GM21367 (cell line): ENCODE results near the gene AGPS.
"Not testable (repeated sequence)": the region's sequence is repeated elsewhere in the genome, so short reads cannot be mapped to it uniquely, and the experiment has no call there.

Experiments
- ATAC-seq: cut with Tn5 transposase; IDR thresholded peaks from one replicate; pipeline ENCODE4 v1.9.1; 2021; ENCODE audit not compliant: unreplicated experiment

Gene AGPS

DNA sequence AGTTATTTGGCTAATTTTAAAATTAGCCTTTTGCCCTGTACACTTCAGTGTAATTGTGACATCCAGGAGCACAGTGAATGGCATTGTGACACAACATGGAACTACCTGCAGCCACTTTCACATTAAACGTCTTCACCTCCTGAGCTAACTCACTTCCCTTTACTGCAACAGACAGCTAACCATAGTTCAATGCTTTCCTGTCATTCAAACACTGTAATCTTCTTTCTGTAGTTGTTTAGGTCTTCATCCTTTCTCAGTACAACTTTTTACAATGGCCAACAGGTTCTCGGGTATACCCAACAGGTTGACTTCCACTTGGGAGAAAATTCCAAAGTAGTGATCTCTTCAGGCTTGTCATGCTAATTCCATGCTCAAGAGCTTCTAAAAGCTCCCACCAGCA is 8.6 kb upstream of the AGPS start:
- no peak for ATAC-seq

DNA sequence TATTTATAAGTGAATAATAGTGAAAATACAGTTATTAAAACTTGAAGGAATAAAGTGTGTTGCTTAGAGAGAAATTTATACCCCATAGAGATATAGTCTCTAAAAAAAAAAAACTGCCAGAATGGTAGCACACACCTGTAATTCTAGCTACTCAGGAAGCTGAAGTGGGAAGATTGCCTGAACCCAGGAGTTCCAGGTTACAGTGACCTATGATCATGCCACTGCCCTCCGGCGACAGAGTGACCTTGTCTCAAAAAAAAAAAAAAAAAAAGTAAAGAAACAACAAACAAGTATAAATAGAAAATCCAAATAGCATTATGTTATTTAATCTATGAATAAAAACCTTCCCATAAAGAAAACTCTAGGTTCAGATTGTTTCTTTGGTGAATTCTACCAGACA is 7.4 kb upstream of the AGPS start:
- no peak for ATAC-seq

DNA sequence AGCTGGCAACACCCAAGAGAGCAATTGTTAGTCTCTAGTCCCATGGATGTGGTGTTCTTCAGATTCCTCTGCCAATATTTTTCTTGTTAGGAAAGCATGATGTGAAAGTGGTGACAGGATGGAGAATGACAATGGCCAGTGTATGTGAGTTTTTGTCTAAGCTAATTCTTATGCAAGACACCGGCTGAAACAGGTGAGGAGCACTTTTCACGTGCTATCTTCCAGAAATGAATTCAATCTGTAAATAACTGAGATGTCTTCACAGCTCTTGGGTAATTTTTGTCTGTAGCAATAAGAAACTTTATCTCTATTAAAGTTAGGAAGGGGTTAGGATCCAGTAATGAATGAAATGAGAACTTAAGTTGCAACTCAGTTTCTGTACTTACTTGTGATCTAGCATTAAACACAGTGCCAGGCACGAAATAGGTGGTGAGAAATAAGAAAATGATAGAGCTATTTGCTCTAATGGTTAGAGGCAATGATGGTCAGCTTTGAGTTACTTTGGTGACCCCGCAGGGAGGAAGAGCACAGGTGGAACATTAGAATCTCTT is 676 bp upstream of the AGPS start:
- ATAC-seq: no peak

DNA sequence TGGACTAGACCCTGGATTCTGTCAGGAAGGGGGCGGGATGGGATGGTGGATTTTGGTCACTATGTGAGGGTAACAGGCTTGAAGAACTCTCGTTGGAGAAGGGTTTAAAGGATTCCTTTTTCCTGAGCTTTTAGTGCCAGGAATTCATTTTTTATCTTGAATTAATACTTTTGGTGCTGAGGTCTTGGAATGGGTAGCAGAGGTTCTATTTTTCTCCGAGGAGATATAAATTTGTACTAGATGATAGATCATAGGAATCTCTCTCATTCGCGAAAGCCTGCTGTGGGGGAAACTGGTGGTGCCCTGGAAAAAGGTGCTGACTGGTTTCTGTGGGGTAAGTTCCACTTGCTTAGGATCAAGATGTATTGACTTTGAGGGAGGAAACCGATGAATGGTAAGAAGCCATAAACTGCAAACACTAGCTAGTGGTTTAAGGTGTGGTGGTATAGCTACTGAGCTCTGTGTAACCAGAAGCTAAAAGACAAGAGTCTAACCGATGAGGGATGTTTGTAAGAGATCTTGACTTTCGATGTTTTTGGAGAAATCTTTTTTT is 706 bp downstream of the AGPS start:
- ATAC-seq: no peak

DNA sequence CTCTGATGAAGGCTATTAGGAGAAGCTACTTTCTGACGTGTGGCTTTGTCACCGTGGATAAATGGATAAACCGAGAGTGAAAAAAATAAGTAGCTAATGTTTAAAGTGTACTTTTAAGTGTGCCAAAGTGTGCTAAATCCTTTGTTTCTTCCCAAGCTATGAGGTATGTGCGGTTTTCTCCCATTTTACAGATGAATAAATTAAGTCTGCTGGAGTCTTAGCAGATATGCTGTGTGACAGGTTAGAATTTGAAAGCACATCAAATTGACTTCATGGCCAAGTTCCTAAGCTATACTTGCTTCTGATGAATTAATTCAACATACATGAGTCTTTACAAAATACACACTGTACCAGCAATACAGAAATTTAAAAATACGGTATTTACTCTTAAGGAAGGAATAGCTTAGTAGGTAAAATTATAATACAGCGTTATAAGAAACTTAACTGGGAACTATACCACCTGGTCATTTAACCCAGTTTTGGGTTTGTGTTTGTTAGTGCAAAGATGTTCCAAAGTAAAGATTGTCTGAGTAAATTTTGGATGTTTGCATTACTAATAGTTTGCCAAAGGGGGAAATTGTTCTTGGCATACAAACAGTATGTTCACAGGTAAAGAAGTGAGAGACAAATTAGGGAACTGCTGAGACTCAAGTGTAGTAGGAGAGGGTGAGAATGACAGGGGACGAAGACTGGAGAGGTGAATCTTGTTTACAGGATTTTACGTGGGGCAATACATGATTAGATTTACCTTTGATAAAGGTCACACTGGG is 1.4 kb downstream of the AGPS start:
- ATAC-seq: no peak

DNA sequence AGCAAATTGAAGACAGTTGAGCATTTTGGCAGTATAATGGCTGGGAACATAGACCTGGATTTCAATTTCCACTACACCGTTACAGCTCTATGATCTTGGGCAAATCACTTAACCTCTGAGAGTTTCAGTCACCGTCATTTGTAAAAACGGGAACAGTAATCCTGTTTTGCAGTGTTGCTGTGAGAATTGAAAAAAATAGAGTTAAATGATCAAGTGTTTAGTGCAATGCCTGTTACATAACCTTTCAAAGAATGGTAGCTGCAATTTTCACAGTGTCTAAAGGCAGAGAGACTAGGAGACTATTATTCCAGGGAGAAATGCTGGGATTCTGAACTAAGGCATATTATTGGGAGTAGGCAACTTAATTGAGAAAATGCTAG is 2.0 kb downstream of the AGPS start:
- no peak for ATAC-seq

DNA sequence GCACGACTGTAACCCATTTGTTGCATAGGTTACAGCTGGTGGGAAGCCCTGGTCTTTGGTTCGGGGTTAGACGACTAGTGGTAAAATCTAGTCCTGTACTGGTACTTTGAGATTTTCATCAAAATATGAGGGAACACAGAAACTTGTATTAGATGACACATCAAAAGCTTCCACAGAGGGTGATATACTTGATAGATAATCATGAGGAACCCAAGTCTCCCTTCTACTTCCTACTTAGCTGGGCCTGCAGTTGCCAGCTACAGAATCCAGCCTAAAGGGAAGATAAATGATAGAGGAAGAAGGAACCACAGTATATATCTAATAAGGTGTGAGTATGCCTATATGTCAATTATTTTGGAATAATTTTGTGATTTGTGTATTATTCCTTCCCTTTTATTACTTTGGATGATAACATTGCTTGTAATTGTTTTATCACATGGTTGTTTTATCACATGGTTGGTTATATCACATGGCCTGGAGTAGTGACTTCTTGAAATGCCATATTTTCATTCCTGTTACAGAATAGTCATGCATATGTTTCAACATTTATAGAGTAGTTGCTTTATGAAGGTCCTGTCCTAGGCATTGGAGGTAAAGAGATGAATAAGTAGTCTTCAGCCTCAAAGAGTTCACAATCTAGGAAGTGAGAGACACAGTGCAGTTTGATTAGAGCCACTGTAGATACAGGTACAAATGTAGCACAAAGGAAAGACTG is 2.9 kb downstream of the AGPS start:
- no peak for ATAC-seq

DNA sequence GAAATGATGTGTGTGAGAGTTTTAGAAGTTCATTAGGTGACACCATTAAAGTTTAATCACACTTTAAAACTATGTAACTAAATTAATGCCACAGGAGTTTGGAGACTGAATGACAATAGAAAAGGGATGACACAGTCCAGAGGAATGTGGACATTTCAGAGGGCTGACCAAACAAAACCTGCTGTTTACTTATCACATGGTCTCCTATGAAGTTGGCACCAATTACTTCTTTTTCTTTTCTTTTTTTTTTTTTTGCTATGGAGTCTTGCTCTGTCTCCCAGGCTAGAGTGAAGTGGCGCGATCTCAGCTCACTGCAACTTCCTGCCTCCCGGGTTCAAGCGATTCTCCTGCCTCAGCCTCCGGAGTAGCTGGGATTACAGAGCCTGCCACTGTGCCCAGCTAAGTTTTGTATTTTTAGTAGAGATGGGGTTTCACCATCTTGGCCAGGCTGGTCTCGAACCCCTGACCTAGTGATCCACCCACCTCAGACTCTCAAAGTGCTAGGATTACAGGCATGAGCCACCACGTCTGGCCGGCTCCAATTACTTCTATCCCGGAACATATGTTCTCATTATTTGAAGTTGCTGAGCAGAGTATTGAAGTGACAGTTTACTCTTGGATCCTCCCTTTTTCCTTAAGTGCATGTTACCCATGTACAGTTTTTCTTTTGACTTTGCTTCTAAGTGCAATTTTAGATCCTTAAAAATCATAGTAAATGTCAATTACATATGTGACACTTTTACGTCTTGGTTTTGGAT is 4.3 kb downstream of the AGPS start:
- no peak for ATAC-seq

DNA sequence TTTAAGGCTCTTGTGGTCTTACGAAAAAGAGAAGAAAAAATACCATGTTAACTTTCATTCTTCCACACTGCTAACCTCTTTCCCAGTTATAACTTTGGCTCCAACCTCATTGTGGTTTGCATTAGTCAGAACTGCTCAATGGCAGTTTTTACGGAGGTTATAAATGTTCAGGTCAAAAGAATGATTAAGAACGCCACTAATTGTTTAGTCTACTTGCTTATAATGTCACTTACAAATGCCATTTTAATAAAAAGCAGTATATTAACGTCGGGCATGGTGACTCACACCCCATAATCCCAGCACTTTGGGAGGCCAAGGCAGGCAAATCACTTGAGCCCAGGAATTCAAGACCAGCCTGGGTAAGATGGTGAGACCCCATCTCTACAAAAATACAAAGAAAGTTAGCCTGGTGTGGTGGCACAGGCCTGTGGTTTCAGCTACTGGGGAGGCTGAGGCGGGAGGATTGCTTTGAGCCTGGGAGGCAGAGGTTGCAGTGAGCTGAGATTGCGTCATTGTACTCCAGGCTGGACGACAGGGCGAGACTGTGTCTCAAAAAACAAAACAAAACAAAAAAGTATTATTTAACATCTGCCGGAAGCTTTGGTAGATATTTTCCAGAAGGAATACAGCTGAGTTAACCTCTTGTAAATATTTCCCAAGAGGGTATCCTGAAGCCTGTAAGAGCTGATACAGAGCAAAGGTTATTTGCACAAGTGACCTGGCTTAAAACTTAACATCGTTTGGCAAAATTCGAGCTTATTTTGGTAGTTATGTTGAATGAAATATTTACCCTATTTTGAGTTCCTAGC is 5.1 kb downstream of the AGPS start:
- no peak for ATAC-seq

DNA sequence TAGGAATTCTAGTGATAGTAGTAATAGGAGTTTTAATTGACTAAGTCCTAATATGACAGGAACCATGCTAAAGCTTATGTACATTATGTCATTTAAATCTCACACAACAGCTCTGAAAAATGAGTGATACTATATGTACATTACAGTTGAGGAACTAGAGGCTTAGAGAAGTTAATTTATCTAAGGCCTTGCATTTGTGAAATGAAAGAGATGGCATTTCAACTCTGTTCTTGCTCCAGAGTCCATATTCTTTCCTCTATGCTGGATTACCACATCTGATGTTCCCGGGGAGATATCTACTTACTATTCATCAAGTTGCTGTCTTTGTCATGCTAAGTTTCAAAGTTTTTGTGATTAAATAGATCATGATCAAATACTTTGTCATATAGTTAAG is 5.7 kb downstream of the AGPS start:
- no peak for ATAC-seq

DNA sequence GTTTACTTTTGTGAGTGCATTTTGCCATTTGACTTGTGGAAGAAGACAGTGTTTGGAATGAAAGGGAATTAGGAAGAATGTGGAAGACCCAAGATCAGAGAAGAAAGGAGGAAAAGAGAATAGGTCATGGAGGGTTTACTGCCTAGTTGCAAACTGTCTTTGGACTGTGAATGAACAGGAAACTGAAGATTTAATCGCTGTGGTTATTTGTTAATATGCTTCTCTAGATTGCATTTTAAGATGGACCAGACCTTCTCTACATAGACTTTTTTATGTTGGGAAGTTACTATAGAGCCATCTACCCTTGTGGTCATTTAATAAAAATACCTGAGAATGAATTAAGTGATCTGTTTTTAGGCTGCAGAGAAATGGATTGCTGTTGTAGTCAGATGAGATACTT is 6.2 kb downstream of the AGPS start:
- ATAC-seq: no peak

DNA sequence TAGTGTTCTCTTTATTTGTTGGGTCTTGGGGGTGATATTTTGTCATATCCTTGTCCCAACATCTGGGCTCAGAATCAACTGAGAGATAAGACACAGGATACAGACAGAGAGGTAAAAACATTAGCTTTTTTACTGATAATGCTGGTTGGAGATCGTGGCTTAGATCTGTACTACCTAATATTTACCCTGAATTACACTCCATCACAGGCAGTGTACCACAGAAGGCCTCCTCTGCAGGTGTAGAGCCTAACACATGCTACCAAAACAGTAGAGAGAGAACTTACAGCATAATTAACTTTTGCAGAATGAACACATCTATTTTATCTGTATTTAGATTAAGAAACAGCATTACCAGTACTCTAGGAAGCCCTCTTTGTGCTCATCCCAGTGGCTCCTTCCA is 6.8 kb downstream of the AGPS start:
- ATAC-seq: no peak

DNA sequence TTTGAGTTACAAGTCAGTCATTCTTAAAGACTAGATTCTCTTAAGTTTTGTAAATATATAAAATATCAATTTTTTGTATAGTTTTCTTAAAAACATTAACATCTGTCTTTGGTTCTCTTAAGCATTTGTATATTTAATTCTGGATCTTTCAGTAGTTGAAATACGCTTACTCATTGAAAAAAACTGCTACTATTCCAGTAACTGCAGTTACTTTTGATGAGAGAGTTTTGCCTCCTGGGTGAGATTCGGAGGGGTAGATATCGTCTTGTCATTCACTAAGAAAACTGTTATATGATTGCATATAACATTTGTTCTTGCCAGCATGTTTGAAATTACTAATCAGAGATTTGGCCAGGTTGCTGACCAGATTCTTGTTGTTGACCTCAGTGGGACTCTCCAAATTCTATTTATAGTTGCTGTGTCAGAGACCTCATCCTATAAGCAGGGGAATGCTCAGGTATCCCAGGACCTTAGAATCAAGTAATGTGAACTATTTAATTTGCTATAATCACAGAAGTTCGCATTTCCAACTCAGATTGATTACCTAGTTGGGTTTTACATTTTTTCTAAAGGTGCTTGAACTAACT is 7.9 kb downstream of the AGPS start:
- no peak for ATAC-seq

DNA sequence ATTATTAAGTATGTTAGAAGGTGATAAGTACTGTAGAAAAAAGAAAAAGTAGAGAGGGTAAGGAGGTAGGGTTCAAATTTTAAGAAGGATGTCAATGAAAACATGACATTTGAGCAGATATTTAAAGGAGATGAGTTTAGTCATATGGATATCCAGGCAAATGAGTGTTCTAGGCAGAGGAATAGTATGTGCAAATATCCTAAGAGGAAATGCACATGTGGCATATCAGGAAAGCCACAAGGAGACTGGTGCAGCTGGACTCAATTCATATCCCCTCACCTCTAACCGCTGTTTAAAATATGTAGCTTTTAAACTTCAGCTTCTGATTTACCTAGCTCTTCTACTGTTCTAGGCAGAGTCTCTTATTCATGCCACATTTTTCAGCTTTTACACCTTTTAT is 9.5 kb downstream of the AGPS start:
- ATAC-seq: no peak

DNA sequence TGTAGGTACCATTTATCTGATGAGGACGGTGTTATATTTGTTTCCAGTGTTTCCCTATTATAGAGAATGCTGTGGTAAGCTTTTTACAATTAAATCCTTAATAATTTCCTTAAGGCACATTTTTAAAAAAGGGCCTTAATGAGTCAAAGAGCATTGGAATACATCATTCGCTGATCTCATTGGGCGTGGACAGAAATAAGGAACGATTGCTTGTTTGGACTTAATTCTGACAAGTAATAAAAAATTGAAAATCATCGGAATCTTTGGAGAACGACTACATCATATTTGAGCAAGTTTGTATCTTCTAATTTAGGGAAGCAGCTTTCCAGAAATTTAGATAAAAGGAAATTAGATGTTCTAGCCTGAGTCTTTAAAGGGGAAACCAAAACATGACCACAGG is 11.3 kb downstream of the AGPS start:
- no peak for ATAC-seq

DNA sequence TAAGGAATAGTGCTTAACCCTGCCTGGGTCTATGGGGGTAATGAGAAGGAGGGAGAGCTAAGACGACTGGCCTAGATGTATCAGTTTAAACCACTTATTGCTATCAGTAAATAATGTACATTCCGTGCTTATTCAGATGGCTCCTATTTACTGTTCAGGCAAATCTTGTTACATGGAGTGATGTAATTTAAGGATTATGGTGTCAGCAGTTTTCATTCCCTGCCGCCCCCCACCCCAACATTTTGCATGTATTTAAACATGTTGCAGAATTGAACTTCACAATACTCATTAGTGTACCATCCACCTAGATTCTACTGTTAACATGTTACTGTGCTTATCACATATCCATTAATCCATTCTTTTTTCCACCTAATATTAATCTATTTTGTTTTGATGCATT is 11.7 kb downstream of the AGPS start:
- no peak for ATAC-seq

DNA sequence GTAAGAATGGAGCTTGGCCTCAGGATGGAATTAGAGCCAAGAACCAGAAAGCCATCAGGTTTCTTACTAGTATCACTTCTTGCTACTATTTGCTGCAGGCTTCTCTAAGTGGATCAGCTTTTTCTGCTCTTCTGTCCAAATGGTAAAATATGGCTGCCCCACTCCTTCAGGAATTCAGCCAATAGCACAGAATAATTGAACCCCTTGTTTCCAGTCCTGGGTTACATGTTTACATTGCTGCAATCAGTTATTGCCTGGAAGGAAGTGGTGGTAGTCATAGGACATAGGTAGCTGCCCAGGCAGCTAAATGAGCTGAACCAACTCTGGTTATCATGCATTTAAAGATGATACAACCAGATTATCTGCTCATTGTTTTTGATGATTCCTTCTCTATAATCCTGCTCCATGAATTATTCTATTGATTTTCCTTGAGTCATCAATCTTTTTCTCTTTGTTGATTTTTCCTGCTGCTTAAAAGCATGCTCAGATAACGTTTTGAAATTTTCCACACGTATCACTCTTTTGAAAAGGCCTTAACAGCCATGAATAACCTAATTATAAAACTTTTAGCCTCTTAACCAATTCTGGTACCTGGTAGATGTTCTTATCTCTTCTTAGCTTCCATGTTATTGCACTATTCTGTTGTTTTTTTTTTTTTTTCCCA is 12.6 kb downstream of the AGPS start:
- no peak for ATAC-seq

DNA sequence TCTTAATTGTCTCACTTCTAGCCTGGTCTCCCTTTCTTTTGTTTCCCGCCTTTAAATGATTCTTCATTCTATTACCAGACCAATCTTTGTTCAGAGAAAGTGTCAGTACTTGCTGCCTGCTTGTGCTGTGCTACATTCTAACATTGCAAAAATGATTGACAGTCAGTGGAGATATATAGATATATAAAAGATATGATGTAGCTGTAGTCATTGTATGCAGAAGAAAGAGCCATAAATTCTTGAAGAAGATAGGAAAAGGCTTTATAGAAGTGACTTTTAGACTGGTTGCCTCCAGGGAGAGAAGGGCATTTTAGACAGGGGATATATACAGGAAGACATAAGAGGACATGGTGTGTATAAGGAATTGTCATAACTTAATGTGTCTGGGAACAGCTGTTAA is 13.6 kb downstream of the AGPS start:
- ATAC-seq: no peak

DNA sequence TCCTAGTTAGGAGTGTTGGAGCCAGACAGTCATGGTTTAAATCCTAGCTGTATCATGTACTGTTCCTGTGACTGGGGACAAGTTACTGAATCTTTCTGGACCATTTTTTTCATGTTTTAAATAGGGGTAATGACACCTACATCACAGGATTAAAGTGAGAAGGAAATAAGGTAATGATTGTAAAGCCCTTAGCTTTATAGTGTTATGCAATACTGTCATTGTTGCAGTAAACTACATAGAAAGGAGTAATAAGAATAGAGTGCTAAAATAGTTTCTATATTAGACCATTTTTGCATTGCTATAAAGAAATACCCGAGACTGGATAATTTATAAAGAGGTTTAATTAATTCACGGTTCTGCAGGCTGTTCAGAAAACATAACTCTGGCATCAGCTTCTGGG is 14.5 kb downstream of the AGPS start:
- ATAC-seq: no peak

DNA sequence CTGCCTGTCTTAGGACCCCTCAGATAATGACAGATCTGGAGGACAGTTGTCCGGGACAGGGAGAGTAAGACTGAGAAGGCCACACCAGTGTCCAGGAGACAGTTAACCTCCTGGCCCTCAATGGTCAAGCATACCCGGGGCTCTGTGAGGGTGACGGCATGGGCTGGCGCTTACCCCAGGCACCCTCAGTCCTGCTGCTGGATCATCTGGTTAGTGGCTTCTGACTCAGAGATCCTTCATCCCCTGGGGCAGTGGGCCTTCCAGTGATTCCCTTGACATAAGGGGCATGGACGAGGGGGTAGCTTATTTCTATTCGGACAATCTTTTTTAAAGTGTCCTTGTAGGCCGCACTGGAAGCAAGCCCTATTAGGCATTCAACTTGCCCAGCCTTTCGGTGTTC is 18.1 kb downstream of the AGPS start:
- not testable (repeated sequence) for ATAC-seq
